Activated CD8-positive, alpha-beta memory T cell treated with anti-CD3 and anti-CD28 coated beads for 24 hours (primary cell): ENCODE results near the gene PXDC1.
"Not testable (repeated sequence)": the region's sequence is repeated elsewhere in the genome, so short reads cannot be mapped to it uniquely, and the experiment has no call there.

Experiments used
- DNase-seq: peaks from one replicate; pipeline ENCODE4 v3.0.0-alpha.2; 2020

The PXDC1 gene

GRCh38 chr6:3707751-3708412 lies 43.6 kb downstream of the PXDC1 start:
- DNase-seq, result no peak

GRCh38 chr6:3707024-3707423 lies 44.5 kb downstream of the PXDC1 start:
- DNase-seq, result no peak

DNA sequence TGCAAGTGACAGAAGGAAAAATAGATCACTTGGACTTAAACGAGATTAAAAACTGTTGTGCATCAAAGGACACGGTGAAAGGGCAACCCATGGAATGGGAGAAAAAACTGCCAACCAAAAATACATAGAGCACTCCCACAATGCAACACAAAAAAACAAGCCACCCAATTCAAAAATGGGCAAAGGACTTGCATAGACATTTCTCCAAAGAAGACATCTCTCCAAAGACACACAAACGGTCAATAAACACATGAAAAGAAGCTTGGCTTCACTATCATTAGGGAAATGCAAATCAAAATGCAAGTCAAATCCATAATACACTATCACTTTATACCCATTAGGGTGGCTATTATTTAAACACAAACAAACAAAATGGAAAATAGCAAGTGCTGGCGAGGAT lies 45.0 kb downstream of the PXDC1 start:
- no peak for DNase-seq

DNA sequence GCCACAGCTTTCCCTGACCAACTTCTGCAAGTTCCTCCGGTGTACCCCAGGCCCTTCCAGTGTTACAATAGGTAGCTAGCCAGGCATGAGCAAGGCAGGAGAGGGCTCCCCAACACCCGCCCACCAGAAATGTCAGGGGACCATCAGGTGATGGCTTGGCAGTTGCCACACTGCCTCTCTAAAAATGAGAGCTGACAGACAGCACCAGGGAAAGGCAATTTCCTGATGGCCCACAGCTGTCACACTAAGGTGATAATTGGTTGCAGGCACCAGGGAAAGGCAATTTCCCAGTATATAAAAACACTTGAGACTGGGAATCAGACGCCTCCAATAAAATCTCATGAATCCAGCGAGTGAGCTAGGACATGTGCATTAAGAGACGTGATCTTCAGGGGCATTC lies 49.9 kb downstream of the PXDC1 start:
- DNase-seq, result no peak

GRCh38 chr6:3699231-3699630 lies 52.3 kb downstream of the PXDC1 start:
- DNase-seq, result no peak

DNA sequence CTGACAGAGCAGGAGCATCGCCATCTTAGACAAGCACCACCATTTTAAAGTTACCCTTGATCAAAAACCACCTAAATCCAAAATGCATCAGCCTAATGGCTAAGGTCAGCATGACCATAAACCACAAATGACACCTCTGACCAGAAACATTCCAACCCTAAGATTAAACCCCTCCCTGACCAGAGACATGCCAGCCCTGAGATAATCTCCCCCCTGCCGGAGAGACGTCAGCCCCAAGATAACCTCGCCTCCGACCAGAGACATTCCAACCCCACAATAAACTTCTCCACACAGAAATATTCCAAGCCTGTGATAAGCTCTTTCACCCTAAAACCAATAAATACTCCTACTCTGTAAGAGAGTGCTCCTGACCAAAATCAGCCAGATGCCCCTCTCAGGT lies 53.5 kb downstream of the PXDC1 start:
- no peak for DNase-seq

DNA sequence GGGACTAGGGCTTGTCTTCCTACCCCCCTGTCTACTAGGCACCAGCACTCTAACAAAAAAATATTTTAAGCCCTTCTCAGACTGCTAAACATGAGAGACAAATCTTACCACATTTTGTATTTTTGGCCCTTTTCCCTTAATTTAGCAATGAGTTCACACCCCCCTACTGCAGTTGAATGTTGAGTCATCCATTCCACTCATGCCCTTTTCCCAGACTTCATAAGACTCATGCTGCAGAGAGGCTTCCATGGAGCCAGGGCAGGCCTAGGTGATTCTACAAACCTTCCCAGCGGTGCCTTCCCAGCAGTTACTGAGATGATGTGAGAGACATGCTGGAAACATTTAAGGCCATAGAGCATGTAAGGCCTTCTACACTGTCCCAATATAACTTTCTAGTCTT lies 53.9 kb downstream of the PXDC1 start:
- DNase-seq, result no peak

- no peak for DNase-seq
These were observed 54.9 kb downstream of the PXDC1 start for GRCh38 chr6:3696525-3697088.

DNA sequence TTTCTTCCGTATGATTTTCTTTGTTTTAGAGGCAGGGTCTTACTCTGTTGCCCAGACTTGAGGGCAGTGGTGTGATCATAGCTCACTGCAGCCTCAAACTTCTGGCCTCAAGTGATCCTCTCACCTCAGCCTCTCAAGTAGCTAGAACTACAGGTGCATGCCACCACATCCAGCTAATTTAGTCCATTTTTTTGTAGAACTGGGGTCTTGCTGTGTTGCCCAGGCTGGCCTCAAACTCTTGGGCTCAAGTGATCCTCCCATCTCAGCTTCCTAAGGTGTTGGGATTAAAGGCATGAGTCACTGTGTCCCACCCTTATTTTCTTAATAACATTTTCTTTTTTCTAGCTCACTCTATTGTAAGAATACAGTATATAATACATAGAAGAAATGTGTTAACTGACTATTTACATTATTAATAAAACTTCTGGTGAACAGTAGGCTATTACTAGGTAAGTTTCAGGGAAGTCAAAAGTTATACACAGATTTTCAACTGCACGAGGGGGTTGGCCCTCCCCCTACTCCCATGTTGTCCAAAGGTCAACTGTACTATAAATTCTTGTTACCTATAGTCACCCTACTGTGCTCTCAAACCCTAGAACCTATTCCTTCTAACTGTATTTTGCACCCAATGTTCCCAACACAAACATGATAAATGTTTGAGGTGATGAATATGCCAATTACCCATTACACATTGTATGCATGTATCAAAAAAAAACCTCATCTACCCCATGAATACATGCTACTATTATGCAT lies 56.3 kb downstream of the PXDC1 start:
- DNase-seq, result no peak

DNA sequence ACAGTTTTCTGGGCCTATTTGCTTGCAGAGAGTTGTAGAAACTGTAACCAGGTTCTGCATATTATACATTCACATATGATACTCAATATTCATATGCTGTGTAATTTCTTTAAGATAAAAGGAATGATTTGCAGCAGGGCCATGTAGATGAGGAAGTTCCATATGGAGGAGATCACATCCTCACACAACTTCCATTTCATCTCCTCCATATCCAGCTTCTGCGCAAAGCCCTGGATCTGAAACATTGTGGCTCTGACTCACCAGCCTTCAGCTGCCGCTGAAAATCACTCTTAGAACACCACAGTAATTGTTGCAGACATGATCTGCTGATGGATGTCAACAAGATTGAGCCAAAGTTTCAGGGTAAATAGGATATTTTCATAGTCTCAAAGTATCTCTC lies 57.7 kb downstream of the PXDC1 start:
- DNase-seq, result no peak

- DNase-seq, result no peak
These were observed 61.0 kb downstream of the PXDC1 start for GRCh38 chr6:3690506-3690905.

GRCh38 chr6:3687847-3688246 lies 63.7 kb downstream of the PXDC1 start:
- no peak for DNase-seq

DNA sequence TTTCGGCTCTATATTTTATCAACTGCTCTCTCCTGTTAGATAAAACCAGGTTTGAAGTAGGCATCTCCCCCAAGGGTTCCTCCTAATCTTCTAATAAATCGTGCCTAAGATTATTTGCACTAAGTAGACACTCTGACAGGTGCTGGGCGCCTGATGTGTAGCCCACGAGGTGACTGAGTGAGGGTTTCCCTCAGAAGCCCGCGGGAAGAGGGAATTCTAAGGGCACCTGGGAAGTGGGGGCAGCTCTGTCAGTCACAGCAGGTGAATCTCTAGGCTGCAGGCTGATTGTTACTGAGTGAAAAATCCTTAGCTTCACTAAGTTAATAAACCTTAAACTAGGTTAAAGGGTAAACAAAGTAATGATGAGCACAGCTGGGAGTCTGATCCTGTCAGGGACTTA lies 68.2 kb downstream of the PXDC1 start:
- no peak for DNase-seq

DNA sequence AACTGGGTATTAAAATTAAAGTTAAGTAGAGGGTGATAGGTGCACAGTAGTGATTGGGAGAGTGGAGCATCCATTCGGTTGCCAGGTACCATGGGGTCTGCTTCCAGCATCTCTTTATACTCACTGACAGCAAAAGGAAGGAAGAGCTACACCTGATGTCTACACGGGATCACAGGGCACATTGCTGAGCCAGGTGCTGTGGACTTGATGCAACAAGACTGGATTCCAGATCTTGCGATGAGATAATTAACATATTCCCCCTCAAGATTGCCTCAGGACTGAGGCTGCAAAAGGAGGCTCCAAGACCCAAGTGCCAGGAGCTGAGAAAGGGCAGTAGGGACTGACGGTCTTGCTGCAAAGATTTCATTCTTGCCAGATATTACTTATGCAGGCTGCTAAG lies 72.6 kb downstream of the PXDC1 start:
- no peak for DNase-seq

GRCh38 chr6:3677751-3678150 lies 73.8 kb downstream of the PXDC1 start:
- not testable (repeated sequence) for DNase-seq

DNA sequence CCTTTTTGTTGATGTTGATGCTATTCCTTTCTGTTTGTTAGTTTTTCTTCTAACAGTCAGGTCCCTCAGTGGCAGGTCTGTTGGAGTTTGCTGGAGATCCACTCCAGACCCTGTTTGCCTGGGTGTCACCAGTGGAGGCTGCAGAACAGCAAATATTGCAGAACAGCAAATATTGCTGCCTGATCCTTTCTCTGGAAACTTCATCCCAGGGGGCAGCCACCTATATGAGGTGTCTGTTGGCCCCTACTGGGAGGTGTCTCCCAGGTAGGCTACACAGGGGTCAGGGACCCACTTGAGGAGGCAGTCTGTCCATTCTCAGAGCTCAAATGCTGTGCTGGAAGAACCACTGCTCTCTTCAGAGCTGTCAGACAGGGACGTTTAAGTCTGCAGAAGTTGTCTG lies 74.2 kb downstream of the PXDC1 start:
- DNase-seq, result not testable (repeated sequence)
